ENCODE data around the gene DTX1.

DTX1 gene

GRCh38 chr12:113101751-113102150 is 45.2 kb downstream of the DTX1 start:
- no peak for TF ChIP-seq GATA3 (IDR thresholded peaks at IDR 0.05; ENCODE audit: low read depth, low read length)
- TF ChIP-seq GATA2 (IDR thresholded peaks at IDR 0.05; ENCODE audit: low read depth, low read length): no peak

- TF ChIP-seq GATA3 (IDR thresholded peaks at IDR 0.05; ENCODE audit: low read depth, low read length): no peak
- no peak for TF ChIP-seq GATA2 (IDR thresholded peaks at IDR 0.05; ENCODE audit: low read depth, low read length)
Observed at GRCh38 chr12:113102811-113103210, 46.3 kb downstream of the DTX1 start.

GRCh38 chr12:113103756-113104450 is 47.4 kb downstream of the DTX1 start:
- TF ChIP-seq GATA2 (IDR thresholded peaks at IDR 0.05; ENCODE audit: low read depth, low read length): no peak
- no peak for TF ChIP-seq GATA3 (IDR thresholded peaks at IDR 0.05; ENCODE audit: low read depth, low read length)

GRCh38 chr12:113104953-113105510 is 48.5 kb downstream of the DTX1 start:
- no peak for TF ChIP-seq GATA3 (IDR thresholded peaks at IDR 0.05; ENCODE audit: low read depth, low read length)
- no peak for TF ChIP-seq GATA2 (IDR thresholded peaks at IDR 0.05; ENCODE audit: low read depth, low read length)

GRCh38 chr12:113105606-113106271 is 49.2 kb downstream of the DTX1 start:
- TF ChIP-seq GATA2 (IDR thresholded peaks at IDR 0.05; ENCODE audit: low read depth, low read length): no peak
- TF ChIP-seq GATA3 (IDR thresholded peaks at IDR 0.05; ENCODE audit: low read depth, low read length): no peak

GRCh38 chr12:113106361-113106760 is 49.8 kb downstream of the DTX1 start:
- TF ChIP-seq GATA3 (IDR thresholded peaks at IDR 0.05; ENCODE audit: low read depth, low read length) (no peak), GATA2 (IDR thresholded peaks at IDR 0.05; ENCODE audit: low read depth, low read length) (no peak)

GRCh38 chr12:113108308-113108707 is 51.8 kb downstream of the DTX1 start:
- TF ChIP-seq GATA2 (IDR thresholded peaks at IDR 0.05; ENCODE audit: low read depth, low read length) (no peak), GATA3 (IDR thresholded peaks at IDR 0.05; ENCODE audit: low read depth, low read length) (no peak)

- TF ChIP-seq GATA2 (IDR thresholded peaks at IDR 0.05; ENCODE audit: low read depth, low read length) (no peak), GATA3 (IDR thresholded peaks at IDR 0.05; ENCODE audit: low read depth, low read length) (no peak)
Observed at GRCh38 chr12:113109360-113109759, 52.8 kb downstream of the DTX1 start.

- TF ChIP-seq GATA2 (IDR thresholded peaks at IDR 0.05; ENCODE audit: low read depth, low read length) (no peak), GATA3 (IDR thresholded peaks at IDR 0.05; ENCODE audit: low read depth, low read length) (no peak)
Observed at GRCh38 chr12:113109872-113110599, 53.5 kb downstream of the DTX1 start.

GRCh38 chr12:113111247-113111646 is 54.7 kb downstream of the DTX1 start:
- TF ChIP-seq GATA2 (IDR thresholded peaks at IDR 0.05; ENCODE audit: low read depth, low read length): no peak
- TF ChIP-seq GATA3 (IDR thresholded peaks at IDR 0.05; ENCODE audit: low read depth, low read length): no peak

- TF ChIP-seq GATA2 (IDR thresholded peaks at IDR 0.05; ENCODE audit: low read depth, low read length) (no peak), GATA3 (IDR thresholded peaks at IDR 0.05; ENCODE audit: low read depth, low read length) (no peak)
Observed at GRCh38 chr12:113112043-113112899, 55.7 kb downstream of the DTX1 start.

- TF ChIP-seq GATA3 (IDR thresholded peaks at IDR 0.05; ENCODE audit: low read depth, low read length): no peak
- TF ChIP-seq GATA2 (IDR thresholded peaks at IDR 0.05; ENCODE audit: low read depth, low read length): no peak
Observed at GRCh38 chr12:113113397-113113796, 56.9 kb downstream of the DTX1 start.

GRCh38 chr12:113114447-113115178 is 58.1 kb downstream of the DTX1 start:
- TF ChIP-seq GATA2 (IDR thresholded peaks at IDR 0.05; ENCODE audit: low read depth, low read length): no peak
- no peak for TF ChIP-seq GATA3 (IDR thresholded peaks at IDR 0.05; ENCODE audit: low read depth, low read length)

Measured in SH-SY5Y (cell line).